ENCODE results near the gene NMNAT3.
A peak's percentile ranks its signal among the peaks of the same experiment; 100 is the strongest.

Gene NMNAT3

DNA sequence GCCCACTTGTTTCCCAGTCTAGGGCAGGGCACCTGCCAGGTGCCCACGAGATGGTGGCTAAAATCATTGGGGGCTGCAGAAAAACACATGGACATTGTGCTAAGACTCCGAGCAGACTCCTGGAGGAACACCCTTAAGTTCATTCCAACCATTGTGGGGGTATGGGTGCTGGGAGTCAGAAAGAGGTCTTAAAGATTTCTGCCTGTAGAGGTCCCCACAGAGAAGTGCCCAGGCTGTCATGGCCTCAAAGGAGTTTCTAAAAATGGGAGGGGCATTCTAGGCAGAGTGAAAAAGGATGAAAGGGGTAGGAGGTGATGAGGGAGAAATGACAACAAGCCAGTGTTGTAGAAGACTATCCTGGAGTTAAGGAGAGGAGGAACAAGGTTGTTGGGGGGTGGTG, 155.4 kb downstream of the NMNAT3 start:
- no peak for DNase-seq (ENCODE audit: extremely low read depth, low read depth)

GRCh38 chr3:139521816-139522215, 156.0 kb downstream of the NMNAT3 start:
- no peak for DNase-seq (ENCODE audit: extremely low read depth, low read depth)
- no peak for TF ChIP-seq CTCF (IDR thresholded peaks at IDR 0.05; ENCODE audit: low read depth, low read length)

More for the DNA sequence above, 155.4 kb downstream of the NMNAT3 start:
- no peak for TF ChIP-seq CTCF (IDR thresholded peaks at IDR 0.05; ENCODE audit: low read depth, low read length)

- DNase-seq (ENCODE audit: extremely low read depth, low read depth): no peak
- TF ChIP-seq CTCF (IDR thresholded peaks at IDR 0.05; ENCODE audit: low read depth, low read length): no peak
Observed at GRCh38 chr3:139521144-139521543, 156.6 kb downstream of the NMNAT3 start.

- TF ChIP-seq CTCF (IDR thresholded peaks at IDR 0.05; ENCODE audit: low read depth, low read length): peak; percentile 12
- DNase-seq (ENCODE audit: extremely low read depth, low read depth): no peak
Observed at GRCh38 chr3:139519998-139520737, 157.6 kb downstream of the NMNAT3 start.

- DNase-seq (ENCODE audit: extremely low read depth, low read depth): no peak
- TF ChIP-seq CTCF (IDR thresholded peaks at IDR 0.05; ENCODE audit: low read depth, low read length): no peak
Observed at GRCh38 chr3:139518926-139519842, 158.6 kb downstream of the NMNAT3 start.

DNA sequence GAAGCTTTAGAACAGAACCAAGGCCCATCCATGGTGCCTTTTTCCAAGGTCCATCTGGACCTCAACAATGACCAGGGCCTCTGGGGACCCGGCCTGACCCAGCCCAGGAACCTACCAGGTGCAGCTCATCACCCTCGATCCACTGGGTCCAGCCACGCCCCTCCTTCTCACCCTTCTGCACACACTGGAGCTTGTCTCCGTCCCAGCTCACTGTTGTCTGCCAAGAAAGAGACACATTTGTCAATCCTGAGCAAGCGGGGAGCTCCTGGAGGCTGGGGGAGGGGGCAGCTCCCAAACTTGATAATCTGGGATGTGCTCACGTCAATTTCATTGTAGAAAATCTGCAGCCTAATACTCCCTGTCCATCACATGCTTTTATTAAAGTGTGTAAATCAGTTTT, 159.5 kb downstream of the NMNAT3 start:
- TF ChIP-seq CTCF (IDR thresholded peaks at IDR 0.05; ENCODE audit: low read depth, low read length): no peak
- no peak for DNase-seq (ENCODE audit: extremely low read depth, low read depth)

Measured in AG09319 (cell line).